Measurements from ENCODE around the gene DLG1.
A peak's percentile ranks its signal among the peaks of the same experiment; 100 is the strongest.

The DLG1 gene

DNA sequence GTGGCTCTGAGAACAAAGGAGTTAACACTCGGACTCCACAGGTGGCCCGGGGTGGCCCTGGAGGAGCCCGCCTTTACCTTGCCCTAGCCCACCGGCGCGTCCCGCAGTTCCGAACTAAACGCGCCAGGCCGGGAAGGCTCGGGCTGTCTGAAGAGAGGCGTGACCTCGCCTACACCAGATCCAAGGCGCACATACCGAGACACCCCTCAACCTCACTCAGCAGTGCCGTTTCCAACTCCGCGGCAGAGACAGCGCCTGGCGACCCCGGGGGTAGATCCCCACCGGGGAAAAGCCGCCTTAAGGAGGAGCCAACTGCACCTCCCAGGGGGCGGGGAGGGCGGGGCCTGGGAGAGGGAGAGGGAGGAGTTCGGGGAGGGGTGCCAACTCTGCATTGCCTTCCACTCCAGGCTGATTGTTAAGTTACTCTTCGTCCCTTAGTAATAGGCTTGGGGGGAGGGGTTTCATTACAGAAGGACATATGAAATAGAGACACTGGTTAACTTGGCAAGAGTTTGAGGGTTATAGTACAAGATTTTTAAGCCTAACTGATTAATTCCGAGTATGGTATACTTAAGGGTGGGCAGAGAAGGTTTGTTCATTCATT, at the start of gene DLG1:
Gene DLG1, minus strand, starts transcription at position 272 of the 604 bp plus-strand sequence. CDS start 1,408 bp downstream, outside the sequence.
- peak; percentile 92 for DNase-seq

DNA sequence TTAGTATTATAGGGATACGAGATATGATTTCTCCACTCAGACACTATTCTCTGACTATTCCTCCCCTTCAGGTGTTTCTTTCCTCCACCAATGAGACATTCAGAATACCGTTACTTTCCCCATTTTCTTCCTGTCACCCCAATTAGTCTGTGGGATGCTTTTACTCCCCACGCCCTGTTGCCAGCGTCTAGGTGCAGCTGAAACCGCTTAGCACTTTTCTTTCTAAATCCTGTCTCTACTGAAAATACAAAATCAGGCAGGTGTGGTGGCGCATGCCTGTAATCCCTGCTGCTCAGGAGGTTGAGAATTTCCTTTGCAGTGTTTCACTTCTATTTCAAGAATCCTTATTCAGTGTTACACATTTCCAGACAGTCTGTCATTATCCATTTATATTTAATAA, 49.6 kb upstream of the DLG1 start:
- no peak for DNase-seq

DNA sequence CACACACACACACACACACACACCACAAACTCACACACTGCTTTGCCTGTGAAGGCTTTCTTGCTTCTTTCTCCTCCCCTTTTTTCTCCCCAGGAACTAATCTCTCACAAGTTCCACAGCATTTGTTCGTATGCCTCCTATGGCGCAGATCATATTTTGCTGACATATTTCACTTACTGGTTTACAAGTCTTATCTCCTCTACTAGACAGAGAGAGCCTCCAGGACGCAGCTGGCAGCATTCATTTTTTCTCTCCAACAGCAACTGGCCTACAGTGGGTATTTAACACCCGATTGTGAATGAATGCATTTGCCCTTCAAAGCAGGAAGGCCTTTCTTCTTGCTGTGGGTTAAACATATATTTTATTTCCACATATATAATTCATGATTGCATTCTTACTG, 47.0 kb upstream of the DLG1 start:
- no peak for DNase-seq

DNA sequence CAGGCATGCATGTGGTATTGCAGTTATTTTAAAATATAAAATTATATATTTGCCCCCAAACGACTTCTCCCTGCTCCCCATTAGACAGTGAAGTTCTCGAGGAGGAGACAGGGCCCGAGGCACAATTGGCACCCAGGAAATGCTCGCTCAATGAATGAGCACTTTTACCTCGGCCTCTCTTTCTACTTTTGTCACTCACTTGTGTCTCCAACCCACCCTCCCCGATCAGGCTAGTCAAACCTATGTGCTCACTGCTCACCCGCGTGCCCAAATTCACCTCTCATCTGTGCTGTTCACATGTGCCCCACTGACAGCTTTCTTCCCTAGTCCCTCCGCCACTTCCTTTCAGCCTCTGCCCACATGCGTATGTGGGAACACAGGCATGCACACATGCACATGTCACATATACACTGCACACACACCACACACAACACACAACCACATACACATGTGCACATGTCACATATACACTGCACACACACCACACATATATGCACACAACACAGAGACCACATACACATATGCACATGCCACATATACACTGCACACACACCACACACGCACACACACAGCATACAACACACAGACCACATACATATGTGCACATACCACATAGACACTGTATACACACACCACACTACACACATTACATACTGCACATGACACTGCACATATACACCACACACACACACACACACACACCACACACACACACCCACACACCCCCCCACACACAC, 46.3 kb upstream of the DLG1 start:
- DNase-seq: no peak

DNA sequence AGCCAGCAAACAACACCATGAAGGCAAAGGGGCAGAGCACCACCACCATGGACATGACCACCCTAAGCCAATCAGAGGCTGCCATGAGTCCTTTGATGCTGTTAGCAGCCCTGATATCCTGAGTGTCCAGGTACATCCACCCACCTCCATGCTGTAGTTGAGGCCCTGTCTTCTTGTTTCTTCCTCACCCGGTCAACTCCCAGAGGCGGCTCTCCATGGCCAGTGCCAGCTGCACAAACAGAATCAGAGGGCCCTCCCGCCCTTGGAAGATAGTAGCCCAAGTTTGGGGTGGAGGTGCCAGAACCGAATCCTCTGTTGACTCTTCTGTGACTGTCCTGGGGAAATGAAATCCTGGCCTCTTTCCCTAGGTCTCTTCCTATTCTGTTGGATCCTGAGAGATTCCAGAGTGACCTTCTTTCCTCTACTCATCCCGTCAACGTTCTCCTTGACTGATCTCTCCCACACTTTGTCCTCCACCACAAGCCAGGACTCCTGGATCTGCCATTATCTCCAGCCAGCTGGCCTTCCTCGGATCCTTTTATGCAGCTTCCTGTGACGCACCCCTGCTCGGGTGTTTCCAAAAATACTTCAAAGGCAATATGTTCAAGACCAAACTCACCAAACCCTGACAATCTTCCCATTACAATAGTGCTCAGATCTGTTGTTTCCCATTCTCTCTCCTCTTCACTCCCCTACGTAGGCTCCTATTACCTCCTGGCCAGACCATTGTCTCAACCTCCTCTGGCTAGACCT, 45.4 kb upstream of the DLG1 start:
- DNase-seq: no peak

DNA sequence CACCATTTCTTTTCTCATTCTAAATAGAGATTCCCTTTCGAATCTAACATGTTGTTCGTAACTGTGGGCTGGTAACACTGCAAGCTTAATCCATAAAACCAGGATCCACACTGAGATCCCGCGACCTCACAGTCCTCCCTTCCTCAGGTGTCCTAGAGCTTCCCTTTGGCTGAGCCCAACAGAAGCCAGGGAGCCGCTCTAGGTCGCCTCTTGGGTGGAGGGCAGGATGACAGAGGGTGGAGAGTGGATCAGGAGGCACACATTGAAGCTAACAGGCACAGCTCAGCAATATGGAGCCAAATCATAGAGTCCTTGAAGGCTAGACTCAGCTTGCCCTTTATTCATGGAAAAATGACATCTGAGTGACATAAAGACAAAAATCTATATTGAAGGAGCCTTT, 44.7 kb upstream of the DLG1 start:
- no peak for DNase-seq

DNA sequence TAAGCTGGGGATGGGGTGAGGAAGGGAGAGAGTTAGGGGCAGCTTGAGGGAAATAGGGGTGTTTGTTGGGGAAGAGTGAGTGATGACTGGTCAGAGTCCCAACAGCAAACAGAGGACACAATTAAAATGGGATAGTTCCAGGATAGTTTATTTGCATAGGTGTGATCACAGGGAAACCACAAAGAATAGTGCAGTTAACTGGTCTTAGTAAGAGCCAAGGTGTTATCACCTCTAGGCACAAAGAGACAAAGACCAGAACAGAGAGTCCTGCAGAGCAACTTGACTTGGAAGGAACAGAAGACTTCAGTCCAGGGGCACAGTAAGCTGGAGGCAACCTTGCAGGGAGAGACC, 42.1 kb upstream of the DLG1 start:
- no peak for DNase-seq

DNA sequence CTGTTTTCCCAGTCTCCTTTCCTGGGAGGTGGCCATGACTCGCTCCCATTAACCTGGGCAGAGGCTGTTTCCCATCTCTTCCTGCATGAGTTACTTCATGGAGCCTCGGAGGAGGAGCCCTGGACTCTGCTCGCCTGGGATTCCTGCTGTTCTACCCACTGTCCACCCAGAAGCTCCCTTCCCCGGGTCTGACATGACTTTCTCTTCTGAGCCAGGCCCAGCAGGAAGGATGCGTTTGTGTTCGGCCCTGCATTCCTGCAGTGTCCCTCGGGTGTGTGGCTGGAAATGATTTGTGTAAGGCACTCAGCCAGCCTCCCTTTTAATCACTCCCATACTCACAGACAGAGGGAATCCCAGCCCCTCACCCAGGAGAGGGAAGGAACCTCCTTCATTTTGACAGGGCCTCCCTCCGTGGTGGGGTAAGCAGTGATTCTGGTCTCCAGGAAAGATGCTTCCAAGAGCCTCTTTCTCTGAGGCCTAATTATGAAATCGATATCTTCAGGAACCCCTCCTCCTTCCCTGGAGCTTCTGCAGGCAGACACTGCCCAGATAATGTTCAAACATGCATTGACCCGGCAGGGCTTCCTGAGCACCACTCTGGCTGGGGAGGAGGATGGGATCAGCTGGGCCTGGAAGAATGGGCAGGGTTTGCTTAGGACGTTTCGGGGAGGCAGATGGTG, 41.6 kb upstream of the DLG1 start:
- DNase-seq: no peak

DNA sequence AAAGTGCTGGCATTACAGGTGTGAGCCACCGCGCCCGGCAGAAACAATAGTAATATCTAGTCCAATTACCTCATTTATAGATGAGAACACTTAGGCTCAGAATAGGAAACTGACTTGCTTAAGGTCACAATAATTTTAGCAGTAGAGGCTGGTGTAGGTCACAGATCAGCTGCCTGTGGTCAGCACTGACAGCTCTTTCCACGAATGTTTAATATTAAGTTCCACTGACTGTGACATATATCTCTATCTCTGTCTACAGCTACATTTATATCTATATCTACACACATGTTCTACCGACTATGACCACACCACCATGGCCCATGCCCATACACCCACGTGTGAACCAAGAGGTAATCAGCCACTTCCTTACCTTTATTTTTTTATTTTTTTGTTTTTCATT, 40.2 kb upstream of the DLG1 start:
- DNase-seq: no peak

DNA sequence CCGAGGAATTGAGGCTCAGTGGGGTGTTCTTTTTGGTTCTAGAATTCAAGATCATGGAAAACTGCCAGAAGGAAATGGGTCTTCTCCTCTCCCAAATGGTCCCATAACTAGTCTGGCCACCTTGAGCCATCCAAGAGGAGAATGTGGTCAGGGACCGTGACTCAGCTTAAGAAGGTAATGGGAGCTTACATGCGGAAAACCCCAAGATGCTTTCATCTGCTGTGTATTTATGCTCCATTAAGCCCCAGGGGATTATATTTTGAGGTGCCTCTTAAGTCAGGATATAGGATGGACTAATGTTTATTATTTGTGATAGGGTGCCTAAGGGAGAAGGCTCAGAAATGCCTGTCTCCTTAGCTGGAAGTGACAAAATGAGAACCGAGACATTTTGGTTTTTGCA, 39.2 kb upstream of the DLG1 start:
- no peak for DNase-seq

DNA sequence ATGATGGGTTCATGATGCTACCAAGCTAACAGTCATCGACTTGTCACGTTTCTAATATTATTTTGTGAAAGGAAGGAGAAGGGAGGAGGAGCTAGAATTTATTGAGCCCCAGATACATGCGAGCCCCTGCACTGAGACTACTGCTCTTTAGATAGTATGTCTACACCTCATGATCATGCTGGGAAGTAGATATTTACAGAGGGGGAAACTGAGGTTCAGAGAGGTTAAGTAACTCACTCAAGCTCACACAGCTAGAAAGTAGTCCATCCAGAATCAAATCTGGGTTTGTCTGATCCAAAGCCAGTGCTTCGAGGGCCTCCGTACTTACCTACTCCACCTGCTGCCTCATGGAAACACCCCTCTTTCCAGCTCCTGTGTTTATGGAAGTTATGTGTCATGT, 38.8 kb upstream of the DLG1 start:
- DNase-seq: no peak

DNA sequence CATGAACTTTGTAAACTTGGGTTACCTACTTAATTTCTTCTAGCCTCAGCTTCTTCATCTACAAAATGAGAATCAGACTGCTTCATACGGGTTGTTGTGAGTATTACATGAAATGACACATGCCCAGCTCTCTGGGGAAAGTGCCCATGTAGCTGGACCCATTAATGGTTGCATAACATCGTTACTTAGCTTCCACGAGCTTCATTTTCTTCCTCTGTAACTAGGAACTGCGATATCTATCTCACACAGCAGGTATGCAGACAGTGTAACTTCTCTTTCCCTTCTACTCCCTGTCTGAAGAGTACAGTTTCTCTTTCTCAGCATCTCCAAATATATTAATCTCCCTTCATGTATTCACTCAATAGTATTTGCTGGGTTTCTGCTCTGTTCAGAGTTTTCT, 37.9 kb upstream of the DLG1 start:
- no peak for DNase-seq

DNA sequence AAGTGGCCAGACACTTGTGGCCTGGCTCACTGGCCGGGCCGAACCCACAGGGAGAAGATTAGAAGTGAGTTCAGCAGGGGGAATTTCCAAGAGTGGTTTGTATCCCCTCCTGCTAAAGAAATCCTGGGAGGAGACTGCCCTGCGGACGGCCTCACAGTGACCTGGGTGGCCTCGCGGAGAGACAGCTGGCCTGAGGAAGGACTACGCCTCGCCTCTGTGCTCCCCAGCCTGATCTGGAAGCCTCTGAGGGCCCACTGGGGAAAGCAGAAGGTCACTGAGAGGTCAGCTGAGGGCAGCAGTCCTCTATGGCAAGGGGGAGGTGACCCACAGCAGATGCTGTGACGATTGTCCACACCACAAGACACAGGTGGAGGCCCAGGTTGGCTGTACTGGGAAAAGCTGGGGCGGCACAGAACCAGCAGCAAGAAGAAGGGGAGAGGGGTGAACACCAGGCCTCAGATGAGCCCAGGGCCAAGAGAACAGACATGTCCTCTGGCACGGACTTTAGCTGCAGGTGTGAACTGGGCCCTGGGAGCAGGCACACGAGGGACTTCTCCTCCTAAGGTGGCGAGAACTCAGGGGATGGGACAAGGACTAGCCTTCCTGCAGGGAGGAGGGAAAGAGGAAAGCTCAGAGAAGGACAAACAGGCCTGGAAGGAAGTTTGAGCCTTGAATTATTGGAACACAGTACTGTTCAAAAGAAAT, 37.2 kb upstream of the DLG1 start:
- no peak for DNase-seq

DNA sequence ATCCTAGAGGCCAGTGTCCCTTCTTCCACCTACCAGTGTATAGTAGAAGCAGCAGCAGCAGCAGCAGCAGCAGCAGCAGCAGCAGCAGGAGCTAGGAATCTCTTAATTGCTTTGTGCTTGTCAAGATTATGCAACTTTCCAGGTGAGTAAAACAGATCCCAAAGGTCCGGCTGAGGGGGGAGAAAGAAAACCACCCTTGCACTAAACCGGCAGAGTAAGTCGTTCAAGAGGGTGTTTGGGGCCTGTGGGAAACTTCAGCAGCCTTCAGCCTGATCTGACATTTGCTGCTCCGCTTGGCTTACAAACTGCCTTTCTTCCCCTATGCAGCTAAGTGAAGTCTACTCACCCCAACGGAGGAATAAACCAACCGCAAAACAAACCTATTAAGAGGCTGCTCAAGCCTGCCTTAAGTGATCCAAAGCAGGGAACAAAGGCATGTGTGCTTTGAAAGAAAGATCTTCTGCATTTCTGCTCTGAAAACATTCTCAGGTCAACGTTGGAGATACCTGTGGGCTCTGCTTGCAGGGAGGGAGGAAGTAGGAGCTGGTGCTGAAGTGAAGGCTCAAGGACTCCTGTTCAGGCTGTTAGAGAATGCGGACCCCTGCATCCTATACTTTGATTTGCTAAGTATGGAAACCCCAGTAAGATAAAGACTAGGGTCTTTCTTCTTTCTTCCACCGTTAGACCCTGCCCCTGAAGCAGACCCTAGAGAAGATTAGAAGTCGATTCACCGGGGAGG, 35.7 kb upstream of the DLG1 start:
- DNase-seq: no peak

DNA sequence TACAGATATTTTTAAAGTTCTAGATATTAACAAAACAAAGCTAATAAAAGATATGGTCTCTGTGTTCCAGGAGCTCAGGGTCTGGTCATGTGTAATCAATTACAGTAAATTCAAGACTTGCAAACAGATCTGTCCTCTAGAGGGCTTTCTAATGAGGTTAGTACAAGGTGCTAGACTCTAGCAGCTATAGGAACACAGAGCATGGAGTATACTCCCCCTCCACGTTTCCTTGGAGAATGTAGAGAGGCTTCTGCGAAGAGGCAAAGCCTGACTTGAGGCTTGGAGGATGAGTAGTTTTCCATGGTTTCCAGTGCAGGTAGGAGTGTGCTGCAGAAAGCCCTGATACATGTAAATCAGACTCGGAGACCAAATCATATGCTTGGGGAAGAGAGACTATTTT, 32.7 kb upstream of the DLG1 start:
- DNase-seq: no peak

DNA sequence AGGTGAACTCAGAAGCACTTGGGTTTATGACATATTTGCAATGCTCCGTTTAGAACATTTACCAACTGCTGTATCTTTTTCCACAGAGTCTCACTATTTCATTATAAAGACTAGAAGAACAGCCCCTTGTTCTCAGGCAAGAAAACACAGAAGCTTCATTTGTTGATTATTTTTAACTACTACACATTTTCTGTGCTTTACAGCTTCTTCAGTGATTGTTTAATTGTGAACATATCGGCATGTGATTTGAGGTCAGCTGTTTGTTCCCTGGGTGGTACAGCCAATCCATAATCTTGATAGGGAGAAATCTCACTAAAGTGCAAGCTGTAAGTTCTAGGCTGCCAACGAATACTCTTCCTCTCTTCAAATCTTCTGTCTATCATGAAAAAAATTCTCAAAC, 31.0 kb upstream of the DLG1 start:
- no peak for DNase-seq

DNA sequence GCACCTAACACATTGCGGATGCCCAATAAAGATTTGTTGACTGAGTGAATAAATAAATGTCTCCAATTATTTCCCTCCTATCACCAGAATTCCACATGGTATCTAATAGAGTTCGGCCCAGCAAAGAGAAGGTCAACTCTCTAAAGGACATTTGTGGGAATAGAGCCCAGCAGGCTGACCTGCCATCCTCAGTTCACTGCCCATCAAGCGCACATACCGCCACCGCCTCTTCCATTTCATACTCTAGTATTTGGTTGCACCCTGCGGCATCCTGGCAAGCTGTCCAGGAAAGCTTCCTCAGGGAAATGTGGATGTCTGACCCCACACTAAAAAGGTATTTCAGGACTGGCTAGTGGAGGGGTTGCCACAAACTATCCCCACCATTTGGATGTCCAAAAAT, 29.8 kb upstream of the DLG1 start:
- no peak for DNase-seq

DNA sequence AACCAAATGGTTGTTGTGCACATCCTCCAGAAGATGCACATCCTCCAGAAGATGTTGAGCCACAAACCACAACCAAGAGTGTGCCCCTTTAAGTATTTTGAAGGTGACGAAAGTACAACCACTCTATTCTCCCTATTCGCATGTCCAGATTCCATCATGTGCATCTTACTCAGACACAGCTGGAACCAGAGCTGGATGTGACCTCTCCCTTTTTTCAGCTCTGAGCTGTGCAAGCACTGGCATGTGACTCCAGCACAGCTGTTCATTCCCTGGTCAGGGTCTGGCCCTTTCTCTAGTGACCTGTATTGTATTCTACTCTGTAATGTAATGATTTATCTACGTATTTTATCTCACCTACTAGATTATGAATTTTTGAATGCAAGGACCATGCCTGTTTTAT, 29.3 kb upstream of the DLG1 start:
- DNase-seq: no peak

DNA sequence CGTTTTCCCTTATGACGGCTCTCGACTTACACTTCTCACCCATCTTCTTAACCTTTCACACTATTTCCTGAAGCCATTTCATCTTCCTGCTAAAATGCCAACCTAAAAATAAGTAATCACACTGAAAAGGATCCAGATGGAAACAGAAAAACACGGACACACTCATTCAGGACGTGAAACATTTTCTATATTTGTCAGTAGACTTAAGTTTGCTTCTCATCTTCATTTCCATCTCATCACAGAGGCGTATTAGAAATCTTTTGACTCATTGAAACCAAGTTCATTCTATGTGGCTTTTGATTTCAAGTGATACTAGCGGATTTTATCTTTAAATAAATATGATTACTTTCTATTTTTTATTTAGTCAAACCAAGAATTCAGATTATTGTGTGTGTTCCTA, 27.4 kb upstream of the DLG1 start:
- DNase-seq: no peak

DNA sequence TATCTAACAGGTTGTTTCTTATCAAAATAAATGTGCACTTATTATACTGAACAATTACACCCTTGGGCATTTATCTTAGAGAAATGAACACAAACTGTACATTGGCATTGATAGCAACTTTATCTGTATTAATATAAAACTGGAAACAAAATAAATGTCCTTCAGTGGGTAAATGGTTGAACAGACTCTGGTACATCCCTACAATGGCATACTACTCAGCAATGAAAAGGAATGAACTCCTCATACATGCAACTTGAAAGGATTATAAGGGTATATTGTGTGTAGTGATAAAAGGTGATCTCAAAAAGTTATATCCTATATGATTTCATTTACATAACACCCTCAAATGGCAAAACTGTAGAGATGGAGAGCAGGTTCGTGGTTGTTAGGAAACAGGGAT, 23.7 kb upstream of the DLG1 start:
- DNase-seq: no peak

DNA sequence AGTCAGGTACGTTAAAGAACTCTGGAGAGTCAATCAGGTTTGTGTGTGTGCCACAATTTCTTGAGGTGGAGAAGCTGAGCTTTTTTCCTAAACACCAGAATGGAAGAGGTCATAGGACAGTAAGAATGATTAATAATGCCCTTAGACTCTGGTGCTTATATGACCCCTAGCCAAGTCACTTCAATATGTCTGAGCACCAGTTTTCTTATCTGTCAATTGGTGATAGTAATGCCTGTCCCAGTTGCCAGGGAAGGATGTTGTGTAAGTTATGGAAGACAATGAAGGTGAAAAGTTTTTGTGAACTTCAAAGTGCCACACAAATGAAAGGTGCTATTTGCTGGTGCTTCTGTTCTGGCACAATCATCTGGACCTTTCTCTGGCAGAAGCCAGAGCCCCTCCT, 22.2 kb upstream of the DLG1 start:
- DNase-seq: no peak

DNA sequence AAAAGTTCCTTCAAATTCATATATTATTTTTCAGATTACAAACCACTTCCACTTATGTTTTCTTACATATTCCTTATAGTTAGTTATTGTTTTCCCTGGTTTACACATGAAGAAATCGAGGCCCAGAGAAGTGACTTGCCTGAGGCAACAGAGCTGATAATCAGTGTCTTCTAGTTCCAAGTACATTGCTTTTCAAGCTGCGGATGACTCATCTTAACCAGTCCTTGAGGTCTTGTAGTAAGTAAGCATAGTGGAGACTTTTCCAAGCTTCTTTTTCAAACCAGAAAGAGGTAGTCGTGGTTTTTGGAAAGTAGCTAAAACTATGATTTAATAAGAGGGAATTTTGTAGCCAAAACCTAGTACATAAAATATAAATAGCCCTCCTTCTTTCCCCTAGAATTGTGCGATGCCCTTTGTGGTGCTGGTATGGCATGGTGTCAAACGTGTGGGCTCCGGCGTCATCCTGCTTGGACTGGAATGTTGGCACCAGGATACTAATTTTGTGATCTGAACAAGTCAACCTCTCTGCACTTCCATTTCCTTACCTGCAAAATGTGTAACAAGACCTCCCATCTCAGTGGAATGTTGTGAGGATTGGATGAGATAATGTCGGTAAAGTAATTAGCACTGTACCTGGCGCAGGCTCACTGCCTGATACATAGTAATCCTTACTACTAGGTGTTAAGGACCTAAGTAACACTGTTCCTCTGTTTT, 19.0 kb upstream of the DLG1 start:
- DNase-seq: no peak
